Activated T-helper 1 cell treated with anti-CD3 and anti-CD28 coated beads, Interleukin-12 subunit alpha, Interleukin-12 subunit beta, Interleukin-2, Interleukin-4 antibody, amounts not matched to agents 30 ng/mL and 10 ng/mL and 1 ng/mL, durations not matched to agents 14 hours and 24 hours and 36 hours (primary cell): ENCODE results near the gene ORM2. TPM values are rescaled to one million over a fixed set of nuclear protein-coding genes. Genes with fewer than 3 reads are reported as not detected.
A peak's percentile ranks its signal among the peaks of the same experiment; 100 is the strongest.

Experiments
- DNase-seq: peaks from one replicate; pipeline ENCODE4 v3.0.0; 2021; ENCODE audit warnings: low spot score
- H3K27ac Mint-ChIP-seq: one replicate; pipeline ENCODE4 v1.8.0; 2021; ENCODE audit warnings: mild to moderate bottlenecking, mixed read lengths
- H3K27me3 Mint-ChIP-seq: one replicate; pipeline ENCODE4 v1.8.0; 2022; ENCODE audit warnings: mild to moderate bottlenecking, moderate library complexity, mixed read lengths; ENCODE audit not compliant: insufficient read depth
- H3K36me3 Mint-ChIP-seq: one replicate; pipeline ENCODE4 v1.8.0; 2021; ENCODE audit warnings: low read depth, mixed read lengths
- H3K4me1 Mint-ChIP-seq: one replicate; pipeline ENCODE4 v1.8.0; 2021; ENCODE audit warnings: low read depth, mixed read lengths
- H3K4me3 Mint-ChIP-seq: one replicate; pipeline ENCODE4 v1.8.0; 2021; ENCODE audit warnings: mild to moderate bottlenecking, moderate library complexity, mixed read lengths
- H3K9me3 Mint-ChIP-seq: one replicate; pipeline ENCODE4 v1.8.0; 2021; ENCODE audit warnings: mixed read lengths
- intact Hi-C: fragments of 100-400 bp; cut with micrococcal nuclease; formaldehyde crosslinking; loops from one replicate; pipeline ENCODE4 v1.15.1; 2024
- total RNA-seq: library from RNA; stranded (reverse); gene quantifications from 2 replicates; pipeline ENCODE4 v1.2.3, GENCODE V29; 2022

ORM2 gene
- total RNA-seq, 1 donor from 2014 or later: not detected

- no peaks in the 10 kb centered on the region for H3K27me3 Mint-ChIP-seq
- no peaks in the 10 kb centered on the region for H3K9me3 Mint-ChIP-seq
- intact Hi-C loops: no loop called here
- no peak overlapping the region for H3K4me3 Mint-ChIP-seq
- H3K36me3 Mint-ChIP-seq: peaks cover 67% of the 10 kb centered on the region
- DNase-seq: no peak
- H3K27ac Mint-ChIP-seq: peak overlapping the region; percentile 92
- H3K4me1 Mint-ChIP-seq: peaks cover 86% of the 10 kb centered on the region
These were observed 41.3 kb downstream of the ORM2 start for GRCh38 chr9:114370968-114371320.

GRCh38 chr9:114371343-114371944 lies 41.8 kb downstream of the ORM2 start:
- Mint-ChIP-seq H3K27ac (peak overlapping the region; percentile 92), H3K27me3 (no peaks in the 10 kb centered on the region), H3K9me3 (no peaks in the 10 kb centered on the region), H3K36me3 (peaks cover 64% of the 10 kb centered on the region), H3K4me3 (peak overlapping the region; percentile 77), H3K4me1 (peaks cover 81% of the 10 kb centered on the region)
- DNase-seq: no peak
- intact Hi-C loops: no loop called here

- Mint-ChIP-seq H3K27ac (peak overlapping the region; percentile 92), H3K4me1 (peaks cover 81% of the 10 kb centered on the region), H3K36me3 (peaks cover 65% of the 10 kb centered on the region), H3K4me3 (peak overlapping the region; percentile 77), H3K9me3 (no peaks in the 10 kb centered on the region), H3K27me3 (no peaks in the 10 kb centered on the region)
- DNase-seq: peak; percentile 47
- intact Hi-C loops: loop anchor here (1.0 kb wide), 1 partner anchor 9 kb away; no protein-coding TSS in a partner anchor
These were observed 42.6 kb downstream of the ORM2 start for GRCh38 chr9:114371973-114372917.

- peaks cover 81% of the 10 kb centered on the region for H3K4me1 Mint-ChIP-seq
- peak overlapping the region; percentile 92 for H3K27ac Mint-ChIP-seq
- intact Hi-C loops: loop anchor here (1.0 kb wide), 4 partner anchors 10 to 25 kb away; no protein-coding TSS in a partner anchor
- H3K9me3 Mint-ChIP-seq: no peaks in the 10 kb centered on the region
- peak; percentile 83 for DNase-seq
- peak overlapping the region; percentile 77 for H3K4me3 Mint-ChIP-seq
- peaks cover 65% of the 10 kb centered on the region for H3K36me3 Mint-ChIP-seq
- H3K27me3 Mint-ChIP-seq: no peaks in the 10 kb centered on the region
These were observed 43.3 kb downstream of the ORM2 start for GRCh38 chr9:114372921-114373448.

- Mint-ChIP-seq H3K9me3 (no peaks in the 10 kb centered on the region), H3K4me3 (peak overlapping the region; percentile 55), H3K36me3 (peaks cover 71% of the 10 kb centered on the region), H3K27ac (peak overlapping the region; percentile 92), H3K4me1 (peaks cover 86% of the 10 kb centered on the region), H3K27me3 (no peaks in the 10 kb centered on the region)
- no peak for DNase-seq
- intact Hi-C loops: loop anchor here (1.0 kb wide), 3 partner anchors 11 to 25 kb away; no protein-coding TSS in a partner anchor
These were observed 44.5 kb downstream of the ORM2 start for GRCh38 chr9:114373960-114374730.

GRCh38 chr9:114374936-114375335 lies 45.3 kb downstream of the ORM2 start:
- peaks cover 72% of the 10 kb centered on the region for H3K36me3 Mint-ChIP-seq
- intact Hi-C loops: no loop called here
- H3K4me3 Mint-ChIP-seq: peak overlapping the region; percentile 59
- no peak for DNase-seq
- no peaks in the 10 kb centered on the region for H3K9me3 Mint-ChIP-seq
- no peaks in the 10 kb centered on the region for H3K27me3 Mint-ChIP-seq
- H3K27ac Mint-ChIP-seq: peak overlapping the region; percentile 92
- H3K4me1 Mint-ChIP-seq: peaks cover 86% of the 10 kb centered on the region

GRCh38 chr9:114375386-114376175 lies 45.9 kb downstream of the ORM2 start:
- H3K36me3 Mint-ChIP-seq: peaks cover 72% of the 10 kb centered on the region

GRCh38 chr9:114376586-114377445 lies 47.1 kb downstream of the ORM2 start:
- no peaks in the 10 kb centered on the region for H3K9me3 Mint-ChIP-seq
- H3K4me3 Mint-ChIP-seq: peak overlapping the region; percentile 29
- intact Hi-C loops: no loop called here
- DNase-seq: no peak
- no peaks in the 10 kb centered on the region for H3K27me3 Mint-ChIP-seq
- H3K36me3 Mint-ChIP-seq: peaks cover 64% of the 10 kb centered on the region
- H3K27ac Mint-ChIP-seq: peak overlapping the region; percentile 80
- peaks cover 79% of the 10 kb centered on the region for H3K4me1 Mint-ChIP-seq

More at GRCh38 chr9:114375386-114376175, 45.9 kb downstream of the ORM2 start:
- peaks cover 90% of the 10 kb centered on the region for H3K4me1 Mint-ChIP-seq
- no peaks in the 10 kb centered on the region for H3K27me3 Mint-ChIP-seq
- peak overlapping the region; percentile 92 for H3K27ac Mint-ChIP-seq
- H3K4me3 Mint-ChIP-seq: peak overlapping the region; percentile 59
- no peaks in the 10 kb centered on the region for H3K9me3 Mint-ChIP-seq
- intact Hi-C loops: no loop called here
- DNase-seq: no peak

- DNase-seq: no peak
- Mint-ChIP-seq H3K27me3 (no peaks in the 10 kb centered on the region), H3K4me1 (peaks cover 79% of the 10 kb centered on the region), H3K4me3 (peak overlapping the region; percentile 65), H3K27ac (peak overlapping the region; percentile 80), H3K36me3 (peaks cover 68% of the 10 kb centered on the region), H3K9me3 (no peaks in the 10 kb centered on the region)
- intact Hi-C loops: no loop called here
These were observed 48.3 kb downstream of the ORM2 start for GRCh38 chr9:114378016-114378415.

- intact Hi-C loops: no loop called here
- no peak for DNase-seq
- Mint-ChIP-seq H3K27me3 (no peaks in the 10 kb centered on the region), H3K27ac (peak overlapping the region; percentile 80), H3K4me1 (peaks cover 81% of the 10 kb centered on the region), H3K4me3 (peak overlapping the region; percentile 65), H3K36me3 (peaks cover 67% of the 10 kb centered on the region), H3K9me3 (no peaks in the 10 kb centered on the region)
These were observed 49.2 kb downstream of the ORM2 start for GRCh38 chr9:114378883-114379282.
